GM21528 (cell line): ENCODE measurements around the gene ZCCHC7.

Experiments used
- ATAC-seq: cut with Tn5 transposase; IDR thresholded peaks from one replicate; pipeline ENCODE4 v1.9.1; 2021; ENCODE audit warnings: mild to moderate bottlenecking, moderate library complexity; ENCODE audit not compliant: unreplicated experiment, low FRiP score

The ZCCHC7 gene

DNA sequence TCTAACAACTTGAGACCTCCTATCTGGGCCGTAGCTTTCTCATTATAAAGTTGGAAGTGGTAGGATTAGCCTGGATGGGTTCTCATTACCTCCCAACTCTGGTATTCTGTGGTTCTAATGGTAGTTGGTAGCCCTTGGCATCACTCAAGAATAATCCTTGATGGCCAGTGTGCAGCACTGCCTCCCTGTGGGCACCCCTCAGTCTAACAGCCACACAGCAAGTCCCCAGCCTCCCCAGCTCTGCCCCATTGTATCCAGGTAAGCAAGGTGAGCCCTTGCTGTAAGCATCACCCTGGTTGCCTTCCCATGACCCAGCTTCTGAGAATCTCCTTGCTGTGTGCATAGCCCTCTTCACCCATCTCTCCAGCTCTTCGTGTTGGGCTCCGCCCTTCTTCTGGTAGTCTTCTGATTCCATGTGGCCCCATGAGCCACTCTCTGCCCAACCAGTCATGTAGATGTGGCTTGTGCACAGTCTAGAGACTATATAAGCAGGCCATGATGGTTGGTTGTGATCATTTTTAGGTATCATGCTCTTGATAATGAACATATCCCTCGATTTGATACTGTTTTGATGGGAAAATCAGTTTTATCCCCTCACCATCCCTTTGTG lies 244.5 kb downstream of the ZCCHC7 start:
- no peak for ATAC-seq

DNA sequence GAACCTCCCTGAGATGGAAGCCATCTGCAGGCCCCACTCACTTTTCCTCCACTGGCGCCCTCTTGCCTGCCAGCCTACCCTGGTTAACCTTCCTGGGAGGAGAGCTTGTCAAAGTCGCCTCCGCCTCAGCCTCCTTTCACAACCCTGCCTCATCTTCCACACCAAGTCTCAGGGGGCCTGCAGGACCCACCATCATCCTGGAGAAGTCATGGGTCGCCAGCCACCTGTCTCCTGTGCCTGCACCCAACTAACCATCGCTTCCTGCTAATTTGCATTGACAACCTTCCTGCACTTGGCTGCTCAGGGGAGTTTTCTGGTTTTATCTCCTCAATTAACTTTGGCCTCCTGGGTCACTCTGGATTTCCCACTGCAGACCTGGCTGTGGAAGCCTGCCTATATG lies 249.3 kb downstream of the ZCCHC7 start:
- no peak for ATAC-seq

DNA sequence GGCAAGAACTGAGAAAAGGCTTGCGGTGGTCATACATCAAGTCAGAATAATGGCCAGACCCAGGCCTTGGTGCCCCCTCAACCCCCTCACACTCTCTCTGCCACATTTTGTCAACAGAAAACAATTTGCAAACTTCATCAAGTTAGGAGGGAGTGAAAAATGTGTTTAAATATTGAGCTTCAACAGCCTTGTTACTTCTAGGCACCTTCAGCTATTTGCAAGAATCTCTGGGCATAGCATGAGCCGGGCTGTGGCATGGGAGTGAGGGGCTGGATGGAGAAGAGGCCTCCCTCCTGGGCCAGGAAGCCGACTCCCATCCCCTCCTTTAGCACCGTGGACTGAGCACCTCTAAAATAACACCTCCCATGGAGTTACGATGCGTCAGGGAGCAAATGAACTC lies 249.9 kb downstream of the ZCCHC7 start:
- no peak for ATAC-seq

DNA sequence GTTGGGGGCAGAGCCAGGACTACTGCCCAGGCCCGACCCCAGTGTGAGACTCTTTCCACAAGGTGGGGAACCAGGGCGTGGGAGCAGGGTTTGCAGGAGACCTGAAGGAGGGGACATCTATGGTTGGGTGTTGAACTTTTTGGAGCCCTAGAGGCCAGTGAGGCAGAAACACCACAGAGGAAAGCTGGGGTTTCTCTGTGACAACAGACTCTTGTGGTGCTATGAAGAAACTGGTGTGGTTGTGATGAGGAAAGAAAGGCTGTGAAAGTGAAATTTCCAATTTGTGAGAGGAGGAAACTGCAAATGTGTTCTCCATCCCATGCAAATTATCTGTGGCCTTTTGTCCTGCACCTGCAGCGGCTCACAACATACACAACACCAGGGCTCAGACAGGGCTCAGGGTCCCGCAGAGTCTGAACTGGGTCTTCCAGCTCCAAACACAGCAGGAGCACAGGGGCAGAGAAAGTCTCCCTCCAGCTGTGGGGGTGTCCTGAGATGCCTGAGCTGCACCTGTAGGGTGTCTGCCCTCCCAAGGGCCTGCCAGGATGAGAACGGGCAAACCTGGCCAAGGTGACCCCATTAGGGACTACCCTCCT lies 250.7 kb downstream of the ZCCHC7 start:
- ATAC-seq = peak; percentile 75

- peak; percentile 5 for ATAC-seq
Observed at GRCh38 chr9:37371565-37372464, 251.4 kb downstream of the ZCCHC7 start.

- ATAC-seq = no peak
Observed at GRCh38 chr9:37372839-37373238, 252.5 kb downstream of the ZCCHC7 start.

DNA sequence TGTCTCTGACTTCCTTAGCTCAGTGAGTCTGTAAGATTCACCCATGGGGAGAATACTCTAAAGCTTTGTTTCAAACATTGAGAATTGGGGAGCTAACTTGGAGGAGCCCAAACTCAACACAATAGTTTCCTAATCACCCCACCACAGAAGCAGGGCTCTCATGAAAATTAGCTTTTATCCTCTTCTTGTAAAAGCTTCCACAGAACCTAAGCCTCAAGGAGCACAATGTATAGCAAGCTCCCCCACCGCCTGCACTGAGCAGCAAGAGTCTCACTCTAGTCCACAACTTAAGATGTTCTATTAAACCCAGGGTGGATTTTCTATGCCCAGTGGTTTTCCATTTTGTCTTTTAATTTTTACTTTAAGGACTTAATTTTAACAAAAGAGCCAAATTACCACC lies 253.2 kb downstream of the ZCCHC7 start:
- no peak for ATAC-seq

DNA sequence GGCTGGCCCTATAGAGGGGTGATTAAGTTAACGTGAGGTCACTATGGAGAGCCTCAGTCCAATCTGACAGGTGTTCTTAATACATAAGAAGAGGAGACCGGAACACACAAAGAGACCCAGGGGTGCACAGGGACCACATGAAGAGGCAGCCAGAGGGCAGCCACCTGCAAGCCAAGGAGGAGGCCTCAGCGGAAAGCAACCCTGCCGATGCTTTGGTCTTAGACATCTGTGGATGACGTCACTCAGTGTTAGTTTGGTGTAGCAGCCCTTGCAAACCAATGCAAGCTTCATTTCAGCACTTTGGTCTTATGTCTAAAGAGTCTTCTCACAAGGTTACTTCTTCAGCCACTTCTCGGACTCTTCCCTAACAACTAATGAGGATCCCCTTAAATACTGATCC lies 254.5 kb downstream of the ZCCHC7 start:
- no peak for ATAC-seq

DNA sequence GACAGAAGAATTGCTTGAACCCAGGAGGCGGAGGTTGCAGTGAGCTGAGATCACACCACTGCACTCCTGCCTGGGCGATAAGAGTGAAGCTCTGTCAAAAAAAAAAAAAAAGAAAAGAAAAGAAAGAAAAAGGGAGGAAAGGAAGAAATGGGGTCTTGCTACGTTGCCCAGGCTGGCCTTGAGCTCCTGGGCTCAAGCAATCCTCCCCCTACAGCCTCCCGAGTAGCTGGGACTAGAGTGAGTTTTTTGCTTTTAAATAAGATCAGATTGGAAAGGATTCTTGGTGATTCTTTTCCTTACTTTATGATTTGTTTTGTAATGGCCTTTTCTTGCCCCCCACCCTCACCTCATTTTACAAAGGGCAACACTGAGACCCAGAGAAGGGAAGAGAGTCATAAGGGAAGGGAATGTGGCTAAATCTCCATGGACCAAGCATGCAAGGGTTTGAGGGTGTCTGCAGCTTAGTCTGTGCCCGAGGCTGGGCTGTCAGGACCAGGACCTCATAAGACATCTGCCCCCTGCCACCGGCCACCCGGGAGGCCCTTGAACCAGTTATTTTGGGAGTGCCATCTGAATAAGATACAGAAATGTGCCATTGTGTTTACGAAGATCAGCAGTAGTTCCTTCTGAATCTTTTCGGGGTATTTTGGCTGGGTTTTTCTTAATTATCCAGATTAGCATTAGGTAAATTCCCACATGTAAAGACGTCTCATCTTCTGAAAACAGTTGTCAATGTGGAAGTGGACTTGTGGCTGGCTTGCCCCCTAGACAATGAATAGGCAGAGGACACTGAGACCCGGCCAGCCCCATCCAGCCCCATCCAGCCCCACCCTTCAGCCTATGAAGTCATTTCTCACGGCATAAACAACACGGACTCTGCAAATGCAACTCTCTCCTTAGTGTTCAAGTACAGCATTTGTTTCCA lies 257.6 kb downstream of the ZCCHC7 start:
- ATAC-seq = no peak

- ATAC-seq = no peak
Observed at GRCh38 chr9:37378613-37379004, 258.2 kb downstream of the ZCCHC7 start.

GRCh38 chr9:37379835-37380234 lies 259.5 kb downstream of the ZCCHC7 start:
- ATAC-seq = no peak

DNA sequence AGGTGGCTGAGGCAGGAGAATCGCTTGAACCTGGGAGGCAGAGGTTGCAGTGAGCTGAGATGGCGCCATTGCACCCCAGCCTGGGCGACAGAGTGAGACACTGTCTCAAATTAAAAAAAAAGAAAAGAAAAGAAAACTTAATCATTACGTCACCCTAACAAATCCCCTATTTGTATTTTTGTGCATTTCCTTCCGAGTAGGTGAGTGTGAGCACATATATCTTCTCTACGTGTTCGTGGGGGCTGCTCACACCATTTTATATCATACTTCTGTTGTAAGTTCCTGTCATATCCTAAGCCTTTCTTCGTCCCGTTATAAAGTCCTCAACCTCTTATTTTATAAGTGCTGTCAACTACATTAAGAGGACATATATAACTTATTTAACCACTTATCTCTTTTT lies 260.2 kb downstream of the ZCCHC7 start:
- ATAC-seq = no peak

GRCh38 chr9:37381094-37381741 lies 260.8 kb downstream of the ZCCHC7 start:
- ATAC-seq = no peak

- no peak for ATAC-seq
Observed at GRCh38 chr9:37382161-37382981, 262.0 kb downstream of the ZCCHC7 start.

GRCh38 chr9:37382982-37383357 lies 262.6 kb downstream of the ZCCHC7 start:
- no peak for ATAC-seq

GRCh38 chr9:37383393-37383792 lies 263.0 kb downstream of the ZCCHC7 start:
- ATAC-seq = no peak

- ATAC-seq = no peak
Observed at GRCh38 chr9:37383876-37384746, 263.7 kb downstream of the ZCCHC7 start.

- no peak for ATAC-seq
Observed at GRCh38 chr9:37385286-37385685, 264.9 kb downstream of the ZCCHC7 start.
